HUES6 (cell line): Measurements from ENCODE around the gene TRIM2.
"Not testable (repeated sequence)": the region's sequence is repeated elsewhere in the genome, so short reads cannot be mapped to it uniquely, and the experiment has no call there.

Experiments used
- H3K27ac ChIP-seq: 2 replicates; pipeline ENCODE4 v1.7.0; 2013; ENCODE audit warnings: low read depth, mild to moderate bottlenecking, low read length, inconsistent platforms
- H3K27me3 ChIP-seq: 2 replicates; pipeline ENCODE4 v1.6.1; 2013; ENCODE audit warnings: low read length; ENCODE audit not compliant: control insufficient read depth, insufficient read depth
- H3K36me3 ChIP-seq: 2 replicates; pipeline ENCODE4 v1.6.1; 2013; ENCODE audit warnings: low read length; ENCODE audit not compliant: control insufficient read depth, insufficient read depth
- H3K4me1 ChIP-seq: 2 replicates; pipeline ENCODE4 v1.6.1; 2013; ENCODE audit warnings: low read length; ENCODE audit not compliant: control insufficient read depth, insufficient read depth
- H3K4me3 ChIP-seq: 2 replicates; pipeline ENCODE4 v1.5.1; 2013; ENCODE audit warnings: low read depth, low read length
- H3K9ac ChIP-seq: one replicate; pipeline ENCODE4 v1.6.1; 2013; ENCODE audit warnings: mild to moderate bottlenecking, low read length
- H3K9me3 ChIP-seq: 2 replicates; pipeline ENCODE4 v1.6.1; 2013; ENCODE audit warnings: low read depth, low read length; ENCODE audit not compliant: control insufficient read depth, insufficient read depth

The TRIM2 gene

DNA sequence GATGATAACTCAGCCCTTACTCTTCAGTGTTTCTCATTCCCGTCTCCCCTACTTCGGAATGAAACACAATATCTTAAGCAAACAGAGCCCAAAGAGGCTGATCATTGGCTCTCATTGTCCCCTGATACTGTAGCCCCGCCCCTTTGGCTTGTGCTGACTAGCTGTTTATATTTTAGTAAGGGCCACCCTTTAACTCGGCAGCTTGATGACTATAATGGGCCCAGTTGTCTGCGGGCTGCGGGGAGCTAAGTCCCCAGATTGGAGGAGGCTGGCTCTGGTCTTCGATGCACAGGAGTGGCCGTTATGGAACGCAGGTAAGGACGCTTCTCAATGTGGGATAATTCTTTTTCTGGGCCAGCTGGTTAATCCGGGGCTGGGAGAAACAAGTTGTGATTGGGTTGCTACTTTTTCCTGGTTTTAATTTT lies at the start of gene TRIM2:
TSS of gene TRIM2 (plus strand) at position 197 of the 425 bp plus-strand sequence. CDS start at position 285, 88 bp downstream.
- Histone ChIP-seq H3K9ac (peak within 1 kb of the TSS; percentile 66), H3K27me3 (peaks cover 14% of the 10 kb centered on the region), H3K4me1 (peaks cover 44% of the 10 kb centered on the region), H3K4me3 (peak within 1 kb of the TSS; percentile 61), H3K27ac (no peak within 1 kb of the TSS; the same call in 1 of the 2 replicates), H3K9me3 (no peaks in the 10 kb centered on the region), H3K36me3 (no peaks in the 10 kb centered on the region)

DNA sequence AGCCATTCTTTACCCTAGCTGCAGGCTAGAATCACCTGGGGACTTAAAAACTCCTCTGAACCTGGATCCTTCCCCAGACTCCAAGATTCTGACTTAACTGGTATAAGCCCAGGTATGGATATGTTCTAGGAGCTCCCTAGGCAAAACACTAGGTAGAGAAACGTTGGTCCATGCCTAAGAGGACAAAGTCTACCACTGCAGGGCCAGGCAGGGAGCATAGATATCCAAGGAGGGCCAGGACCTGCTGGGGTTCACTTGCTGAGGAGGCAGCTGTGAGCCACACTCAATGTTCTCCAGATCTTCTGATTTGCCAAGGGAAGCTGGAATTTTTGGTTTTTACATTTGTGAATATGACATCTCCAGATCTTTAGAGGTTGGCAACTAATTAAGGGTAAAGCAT lies 48.6 kb upstream of the TRIM2 start:
- no peak overlapping the region for H3K4me3 ChIP-seq
- H3K4me1 ChIP-seq: peaks cover 35% of the 10 kb centered on the region
- H3K36me3 ChIP-seq: no peaks in the 10 kb centered on the region
- no peak overlapping the region for H3K9ac ChIP-seq
- H3K27me3 ChIP-seq: peaks cover 67% of the 10 kb centered on the region
- no peak overlapping the region for H3K27ac ChIP-seq
- no peaks in the 10 kb centered on the region for H3K9me3 ChIP-seq

DNA sequence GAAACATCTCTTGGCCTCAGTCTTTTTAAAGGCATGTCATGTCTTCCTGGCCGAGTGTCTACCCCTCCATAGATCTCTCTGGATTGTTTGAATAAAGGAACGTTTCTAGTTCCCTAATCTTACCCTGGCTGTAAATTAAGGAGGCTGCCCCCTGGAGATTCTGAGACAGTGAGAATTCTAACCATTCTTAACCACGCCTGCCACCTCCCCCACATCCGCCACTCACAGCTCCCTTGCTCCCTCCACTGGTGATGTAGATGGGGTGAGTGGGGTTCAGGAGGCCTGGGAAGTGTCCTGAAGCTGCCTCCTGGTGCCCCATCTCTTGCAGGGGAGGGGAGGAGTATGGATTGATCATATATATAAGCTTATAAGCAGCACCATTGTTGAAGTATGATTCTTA lies 48.0 kb upstream of the TRIM2 start:
- no peaks in the 10 kb centered on the region for H3K36me3 ChIP-seq
- H3K9ac ChIP-seq: no peak overlapping the region
- no peaks in the 10 kb centered on the region for H3K9me3 ChIP-seq
- no peak overlapping the region for H3K27ac ChIP-seq
- H3K27me3 ChIP-seq: peaks cover 67% of the 10 kb centered on the region
- H3K4me3 ChIP-seq: no peak overlapping the region
- peaks cover 35% of the 10 kb centered on the region for H3K4me1 ChIP-seq

DNA sequence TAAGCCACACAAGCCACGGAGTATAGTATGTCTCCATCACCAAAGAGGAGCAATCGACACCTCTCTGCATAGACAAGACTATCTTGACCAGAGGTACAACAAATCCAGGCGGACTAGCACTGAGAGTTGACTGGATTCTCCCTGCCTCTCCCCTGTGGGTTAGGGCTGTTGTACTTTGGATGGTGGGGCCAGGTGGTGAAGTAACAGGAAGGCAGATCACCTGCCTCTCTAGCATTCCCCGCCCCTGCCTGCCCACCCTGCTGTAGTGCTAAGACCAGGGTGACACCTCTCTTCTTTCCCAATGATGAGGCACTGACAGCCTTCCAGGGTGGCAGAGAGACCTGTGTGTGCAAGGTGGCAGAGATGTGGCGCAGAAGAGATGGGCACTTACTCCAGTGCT lies 47.5 kb upstream of the TRIM2 start:
- Histone ChIP-seq H3K4me1 (peaks cover 31% of the 10 kb centered on the region), H3K36me3 (no peaks in the 10 kb centered on the region), H3K9me3 (no peaks in the 10 kb centered on the region), H3K4me3 (no peak overlapping the region), H3K27me3 (peaks cover 63% of the 10 kb centered on the region), H3K27ac (no peak overlapping the region), H3K9ac (no peak overlapping the region)

DNA sequence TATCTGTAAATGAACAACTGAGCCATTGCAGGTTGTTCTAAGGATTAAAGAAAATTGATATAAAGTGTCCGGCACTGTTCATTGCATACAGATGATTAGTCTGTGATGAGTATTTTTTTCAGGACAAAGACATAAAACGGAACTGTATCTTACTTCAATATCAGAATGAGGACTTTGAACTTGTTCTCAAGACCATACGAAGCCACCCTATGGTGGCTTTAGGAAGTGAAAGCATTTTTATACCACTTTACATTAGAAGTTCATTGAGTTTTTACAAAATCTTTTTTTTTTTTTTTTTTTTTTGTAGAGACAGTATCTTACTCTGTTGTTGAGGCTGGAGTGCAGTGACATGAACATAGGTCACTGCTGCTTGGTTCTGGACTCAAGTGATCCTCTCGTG lies 45.2 kb upstream of the TRIM2 start:
- no peak overlapping the region for H3K27ac ChIP-seq
- peaks cover 42% of the 10 kb centered on the region for H3K27me3 ChIP-seq
- H3K9me3 ChIP-seq: no peaks in the 10 kb centered on the region
- H3K4me1 ChIP-seq: peaks cover 18% of the 10 kb centered on the region
- no peak overlapping the region for H3K4me3 ChIP-seq
- no peaks in the 10 kb centered on the region for H3K36me3 ChIP-seq
- H3K9ac ChIP-seq: no peak overlapping the region

DNA sequence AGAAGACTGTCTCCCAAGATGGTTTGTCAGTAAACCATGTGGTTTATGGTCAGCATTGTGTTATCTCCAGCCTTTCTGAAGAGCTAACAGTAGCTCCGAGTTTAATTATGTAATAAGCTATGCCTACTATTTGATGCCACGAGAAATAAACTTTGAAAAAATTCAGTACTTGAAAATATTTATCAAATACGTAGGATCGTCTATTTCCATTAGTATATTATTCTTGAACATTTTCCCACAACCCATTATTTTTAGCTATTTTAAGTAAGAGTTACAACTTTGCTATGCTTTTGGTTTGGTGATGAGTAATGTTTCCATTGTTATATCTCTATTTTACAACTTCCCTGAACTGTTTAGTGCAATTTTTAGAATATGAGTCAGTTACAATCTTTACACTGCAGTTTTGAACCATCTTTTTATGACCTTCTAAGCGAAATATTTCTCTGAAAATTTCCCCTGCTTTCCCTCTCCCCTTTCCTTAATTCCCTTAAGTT lies 44.5 kb upstream of the TRIM2 start:
- Histone ChIP-seq H3K4me1 (peaks cover 15% of the 10 kb centered on the region), H3K27me3 (peaks cover 34% of the 10 kb centered on the region), H3K27ac (no peak overlapping the region), H3K36me3 (no peaks in the 10 kb centered on the region), H3K9ac (no peak overlapping the region), H3K9me3 (no peaks in the 10 kb centered on the region), H3K4me3 (no peak overlapping the region)

DNA sequence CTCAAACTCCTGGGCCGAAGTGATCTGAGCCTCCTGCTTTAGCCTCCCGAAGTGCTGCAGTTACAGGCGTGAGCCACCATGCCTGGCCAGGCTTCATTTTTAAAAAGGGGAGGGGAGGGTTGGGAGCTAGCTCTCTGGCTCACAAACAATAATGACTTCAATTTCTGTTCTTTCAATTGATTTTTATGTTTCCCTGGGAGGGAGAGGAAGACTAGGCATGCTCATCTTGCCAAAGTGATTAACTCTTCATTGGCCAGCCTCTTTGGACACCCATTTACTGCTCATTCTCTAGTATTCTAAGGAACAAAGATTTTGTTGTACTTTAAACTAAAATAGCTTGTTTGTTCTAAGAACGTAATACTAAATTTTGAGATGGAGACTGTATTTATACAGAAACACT lies 43.4 kb upstream of the TRIM2 start:
- Histone ChIP-seq H3K36me3 (no peaks in the 10 kb centered on the region), H3K9ac (no peak overlapping the region), H3K27ac (no peak overlapping the region), H3K9me3 (no peaks in the 10 kb centered on the region), H3K4me1 (peaks cover 12% of the 10 kb centered on the region), H3K27me3 (peaks cover 24% of the 10 kb centered on the region), H3K4me3 (no peak overlapping the region)

DNA sequence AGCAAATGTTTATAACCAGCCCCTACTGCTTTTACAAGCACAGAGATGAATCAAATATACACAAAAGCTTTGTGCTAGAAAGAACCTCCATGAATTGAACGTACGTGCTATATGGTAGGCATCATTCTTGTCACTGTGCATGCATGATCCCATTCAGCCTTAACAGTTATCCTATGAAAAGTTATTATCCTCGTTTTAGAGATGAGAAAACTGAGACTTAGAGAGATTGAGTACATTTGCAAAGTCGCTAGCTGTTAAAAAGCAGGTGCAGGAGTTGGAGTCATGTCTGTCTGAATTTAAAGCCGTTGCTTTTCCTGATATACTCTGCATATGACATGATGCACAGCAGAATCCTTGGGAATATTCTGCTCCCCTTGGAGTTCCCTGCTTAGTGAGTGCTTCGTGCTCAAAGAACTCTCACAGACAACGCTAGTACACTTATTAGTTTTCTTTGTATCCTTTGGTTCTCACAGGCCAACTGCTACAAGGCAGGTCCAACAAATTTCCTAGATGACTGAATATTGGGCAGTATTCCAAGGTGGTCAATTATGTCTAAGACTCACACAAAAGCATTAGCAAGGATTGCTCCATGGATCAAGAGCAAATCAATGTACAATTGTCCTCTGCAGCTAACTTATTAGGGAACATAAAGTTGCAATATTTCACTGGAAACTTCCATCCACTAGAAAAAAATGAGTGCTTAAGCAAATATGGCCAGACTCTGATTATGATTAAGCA lies 42.8 kb upstream of the TRIM2 start:
- H3K27ac ChIP-seq: no peak overlapping the region
- H3K9me3 ChIP-seq: no peaks in the 10 kb centered on the region
- no peak overlapping the region for H3K9ac ChIP-seq
- peaks cover 18% of the 10 kb centered on the region for H3K27me3 ChIP-seq
- H3K4me1 ChIP-seq: peaks cover 6% of the 10 kb centered on the region
- H3K36me3 ChIP-seq: no peaks in the 10 kb centered on the region
- H3K4me3 ChIP-seq: no peak overlapping the region

DNA sequence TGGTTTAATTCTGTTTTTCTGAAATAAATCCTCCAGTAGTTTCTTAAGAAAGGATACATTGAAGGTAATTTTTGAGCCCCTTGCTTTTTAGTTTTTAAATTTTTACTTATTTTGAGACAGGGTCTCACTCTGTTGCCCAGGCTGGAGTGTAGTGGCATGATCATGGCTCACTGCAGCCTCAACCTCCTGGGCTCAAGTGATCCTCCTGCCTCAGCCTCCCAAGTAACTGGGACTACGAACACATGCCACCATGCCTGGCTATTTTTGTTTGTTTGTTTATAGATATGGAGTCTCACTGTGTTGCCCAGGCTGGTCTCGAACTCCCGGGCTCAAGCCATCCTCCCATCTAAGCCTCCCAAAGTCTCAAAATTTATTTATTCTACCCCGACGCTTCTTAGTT lies 39.0 kb upstream of the TRIM2 start:
- H3K27ac ChIP-seq, H3K9ac ChIP-seq, H3K4me3 ChIP-seq, H3K4me1 ChIP-seq, H3K36me3 ChIP-seq, H3K9me3 ChIP-seq, H3K27me3 ChIP-seq: not testable (repeated sequence)

DNA sequence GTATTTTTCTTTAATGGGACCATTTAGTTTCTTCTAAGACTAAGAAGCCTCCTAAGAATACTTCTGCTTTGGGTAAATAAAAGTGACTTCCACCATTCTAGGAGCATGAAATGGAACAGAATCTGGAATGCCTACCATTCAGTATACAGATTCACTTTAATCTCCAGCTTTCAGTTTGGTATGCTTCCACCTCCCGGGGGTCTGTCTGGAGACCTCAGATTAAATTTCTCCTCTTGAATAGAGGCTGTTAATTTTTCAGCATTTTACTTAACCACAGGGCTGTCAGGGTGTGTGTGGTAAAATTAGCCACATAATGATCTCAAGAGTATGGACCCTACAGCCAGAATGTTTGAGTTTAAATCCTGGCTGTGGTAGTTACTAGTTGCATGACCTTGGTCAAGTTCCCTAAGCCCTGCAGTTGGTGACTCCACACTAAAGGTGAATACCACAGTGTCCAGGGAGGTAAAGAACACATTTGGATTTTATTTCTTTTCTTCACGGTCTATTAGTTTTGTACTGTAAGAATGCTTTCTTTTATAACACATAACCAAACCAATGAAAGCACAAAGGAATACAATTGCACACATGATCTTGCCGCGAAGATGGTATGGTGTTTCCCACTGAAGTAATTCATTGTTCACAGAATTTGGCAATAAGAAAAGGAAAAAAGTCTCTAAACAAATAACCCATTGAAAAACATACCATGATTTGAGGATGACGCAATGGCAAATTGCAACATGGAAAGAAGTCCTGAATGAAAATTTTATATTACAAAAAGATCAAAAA lies 37.3 kb upstream of the TRIM2 start:
- Histone ChIP-seq H3K9me3 (no peaks in the 10 kb centered on the region), H3K27ac (no peak overlapping the region), H3K4me1 (no peaks in the 10 kb centered on the region), H3K36me3 (no peaks in the 10 kb centered on the region), H3K9ac (no peak overlapping the region), H3K4me3 (no peak overlapping the region), H3K27me3 (no peaks in the 10 kb centered on the region)

DNA sequence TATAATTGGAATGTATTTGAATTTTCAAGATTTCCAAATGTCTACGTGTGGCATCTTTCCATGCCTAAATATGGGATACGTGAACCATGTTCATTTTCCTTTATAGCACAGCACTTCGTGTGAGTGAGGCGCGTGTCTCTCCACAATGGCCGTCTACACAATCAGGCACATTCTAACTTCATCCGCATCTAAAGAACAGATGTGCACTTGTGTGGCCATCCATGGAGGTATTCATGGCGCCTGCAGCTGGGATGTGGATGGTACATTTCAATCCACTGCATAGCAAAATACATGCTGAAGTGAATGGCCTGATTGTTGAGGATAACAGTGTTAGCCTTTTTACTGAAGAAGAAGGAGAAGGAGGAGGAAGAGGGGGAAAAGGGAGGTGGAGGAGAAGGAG lies 34.5 kb upstream of the TRIM2 start:
- Histone ChIP-seq H3K9ac (no peak overlapping the region), H3K27me3 (no peaks in the 10 kb centered on the region), H3K27ac (no peak overlapping the region), H3K4me1 (no peaks in the 10 kb centered on the region), H3K36me3 (no peaks in the 10 kb centered on the region), H3K9me3 (no peaks in the 10 kb centered on the region), H3K4me3 (no peak overlapping the region)
